ENCODE measurements around the gene PTGFR. TPM values are rescaled to one million over a fixed set of nuclear protein-coding genes. Genes with fewer than 3 reads are reported as not detected.

PTGFR gene, protein sequence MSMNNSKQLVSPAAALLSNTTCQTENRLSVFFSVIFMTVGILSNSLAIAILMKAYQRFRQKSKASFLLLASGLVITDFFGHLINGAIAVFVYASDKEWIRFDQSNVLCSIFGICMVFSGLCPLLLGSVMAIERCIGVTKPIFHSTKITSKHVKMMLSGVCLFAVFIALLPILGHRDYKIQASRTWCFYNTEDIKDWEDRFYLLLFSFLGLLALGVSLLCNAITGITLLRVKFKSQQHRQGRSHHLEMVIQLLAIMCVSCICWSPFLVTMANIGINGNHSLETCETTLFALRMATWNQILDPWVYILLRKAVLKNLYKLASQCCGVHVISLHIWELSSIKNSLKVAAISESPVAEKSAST
- total RNA-seq (2014; rRNA removed; shearing (Covaris generic)), result 3.6 and 6.3 TPM in 2 replicates

- Histone ChIP-seq H3K36me3 (no peaks in the 10 kb centered on the region), H3K4me1 (replicated peaks) (peaks cover 17% of the 10 kb centered on the region), H3K4me3 (peak within 1 kb of the TSS; percentile 54), H3K27ac (no peak within 1 kb of the TSS), H3K9me3 (replicated peaks) (no peaks in the 10 kb centered on the region), H3K27me3 (replicated peaks) (peaks cover 3% of the 10 kb centered on the region; the same call in 1 of the 2 replicates)
- peak; percentile 52 to 57 for DNase-seq (ENCODE audit: low read depth in 1 of 2, low spot score in 2 of 2)
Observed at GRCh38 chr1:78490861-78491450, at the start of gene PTGFR. Gene PTGFR, plus strand, starts transcription at chr1:78490974. Its CDS starts 1,770 bp downstream, at chr1:78492744.

DNA sequence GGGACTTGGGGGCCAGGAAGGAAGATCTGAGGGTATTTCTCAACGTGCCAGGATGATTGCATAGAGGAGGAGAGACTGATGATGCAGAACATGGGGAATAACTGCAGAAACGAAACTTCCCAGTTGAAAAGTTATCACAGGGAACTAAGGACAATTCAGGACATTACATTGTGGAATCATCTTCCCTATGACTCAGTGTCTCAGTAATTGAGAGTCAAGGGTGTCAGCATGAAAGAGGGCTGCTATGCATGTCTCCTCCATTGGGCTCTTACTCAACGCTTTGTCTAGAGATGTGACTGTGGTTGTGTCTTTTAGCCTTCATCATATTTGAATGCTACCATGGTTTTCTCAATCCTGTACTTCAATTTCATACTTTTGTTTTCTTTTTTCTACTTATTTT lies 48.9 kb upstream of the PTGFR start:
- Histone ChIP-seq H3K36me3 (no peaks in the 10 kb centered on the region), H3K4me1 (replicated peaks) (peaks cover 28% of the 10 kb centered on the region), H3K27ac (no peak overlapping the region), H3K4me3 (no peak overlapping the region), H3K27me3 (replicated peaks) (no peaks in the 10 kb centered on the region), H3K9me3 (replicated peaks) (no peaks in the 10 kb centered on the region)
- DNase-seq (ENCODE audit: low read depth in 1 of 2, low spot score in 2 of 2), result peak in 1 of 2 experiments; percentile 44

DNA sequence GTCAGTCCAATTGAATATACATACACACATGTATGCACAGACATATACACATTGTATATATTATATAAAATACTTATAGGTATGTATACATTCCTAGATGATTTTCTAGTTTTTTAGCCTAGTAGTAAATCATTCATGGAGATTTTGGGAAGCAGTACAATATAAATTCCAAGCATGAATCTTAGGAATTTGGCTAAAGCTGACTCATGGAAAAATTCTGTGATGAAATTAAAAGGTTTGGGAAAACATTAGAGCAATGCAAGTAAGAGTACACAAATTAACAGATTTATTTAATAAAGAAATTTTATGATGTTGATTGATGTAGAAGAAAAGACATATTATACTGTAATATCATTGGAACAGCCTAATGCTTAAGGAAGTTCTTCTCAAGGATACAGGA lies 43.7 kb upstream of the PTGFR start:
- DNase-seq (ENCODE audit: low read depth in 1 of 2, low spot score in 2 of 2), result no peak
- Histone ChIP-seq H3K27ac (no peak overlapping the region), H3K9me3 (replicated peaks) (no peaks in the 10 kb centered on the region), H3K27me3 (replicated peaks) (no peaks in the 10 kb centered on the region), H3K36me3 (no peaks in the 10 kb centered on the region), H3K4me1 (replicated peaks) (peaks cover 7% of the 10 kb centered on the region), H3K4me3 (no peak overlapping the region)

DNA sequence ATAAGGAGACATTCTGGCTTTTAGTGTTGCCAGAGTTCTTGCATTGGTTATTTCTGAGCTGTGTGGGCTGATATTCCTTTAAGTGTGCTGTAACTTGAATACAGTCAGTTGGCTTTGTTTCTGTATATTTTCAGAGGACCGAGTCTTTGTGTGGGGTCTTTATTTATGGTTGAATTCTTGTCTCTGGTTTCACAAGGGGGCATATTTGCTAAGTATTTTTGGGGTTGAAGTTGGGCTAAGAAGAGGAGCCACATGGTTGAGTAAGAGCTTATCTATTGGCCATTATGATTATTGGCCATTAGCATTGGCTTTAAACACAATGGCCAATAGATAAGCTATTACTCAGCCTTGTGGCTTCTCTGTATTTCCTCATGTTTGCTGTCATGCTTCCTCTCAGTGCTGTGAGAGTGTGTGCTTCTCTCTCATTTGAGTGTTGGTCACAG lies 26.3 kb upstream of the PTGFR start:
- H3K27ac ChIP-seq, result no peak overlapping the region
- H3K9me3 ChIP-seq (replicated peaks), result peaks cover 5% of the 10 kb centered on the region; the same call in 1 of the 2 replicates
- H3K4me1 ChIP-seq (replicated peaks), result no peaks in the 10 kb centered on the region
- H3K4me3 ChIP-seq, result no peak overlapping the region
- H3K36me3 ChIP-seq, result no peaks in the 10 kb centered on the region
- no peaks in the 10 kb centered on the region for H3K27me3 ChIP-seq (replicated peaks)
- DNase-seq (ENCODE audit: low read depth in 1 of 2, low spot score in 2 of 2), result no peak

- H3K4me3 ChIP-seq, result no peak overlapping the region
- no peaks in the 10 kb centered on the region for H3K27me3 ChIP-seq (replicated peaks)
- no peak for DNase-seq (ENCODE audit: low read depth in 1 of 2, low spot score in 2 of 2)
- no peak overlapping the region for H3K27ac ChIP-seq
- no peaks in the 10 kb centered on the region for H3K36me3 ChIP-seq
- peaks cover 5% of the 10 kb centered on the region; the same call in 1 of the 2 replicates for H3K9me3 ChIP-seq (replicated peaks)
- no peaks in the 10 kb centered on the region for H3K4me1 ChIP-seq (replicated peaks)
Observed at GRCh38 chr1:78465143-78465542, 25.6 kb upstream of the PTGFR start.

DNA sequence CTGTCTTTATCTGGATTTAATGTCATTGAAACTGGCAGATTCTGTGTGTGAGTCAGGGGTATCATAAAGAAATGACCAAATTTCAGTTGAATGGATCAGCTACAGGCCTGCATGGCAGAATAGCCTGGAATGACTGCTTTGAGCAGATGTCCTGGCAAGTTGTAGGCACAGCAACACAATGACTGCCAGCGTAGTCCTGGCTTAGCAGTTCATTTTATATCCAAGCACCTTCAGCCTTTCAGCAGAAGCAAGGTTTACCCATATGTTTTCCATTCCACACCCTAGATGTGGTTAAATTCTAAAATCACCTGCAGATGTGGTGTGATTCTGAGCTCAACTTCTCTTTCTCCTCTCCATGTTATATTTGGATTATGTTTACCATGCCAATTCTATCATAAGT lies 22.3 kb upstream of the PTGFR start:
- Histone ChIP-seq H3K9me3 (replicated peaks) (no peaks in the 10 kb centered on the region), H3K27me3 (replicated peaks) (no peaks in the 10 kb centered on the region), H3K36me3 (no peaks in the 10 kb centered on the region), H3K4me3 (no peak overlapping the region), H3K4me1 (replicated peaks) (no peaks in the 10 kb centered on the region), H3K27ac (no peak overlapping the region)
- DNase-seq (ENCODE audit: low read depth in 1 of 2, low spot score in 2 of 2), result no peak

DNA sequence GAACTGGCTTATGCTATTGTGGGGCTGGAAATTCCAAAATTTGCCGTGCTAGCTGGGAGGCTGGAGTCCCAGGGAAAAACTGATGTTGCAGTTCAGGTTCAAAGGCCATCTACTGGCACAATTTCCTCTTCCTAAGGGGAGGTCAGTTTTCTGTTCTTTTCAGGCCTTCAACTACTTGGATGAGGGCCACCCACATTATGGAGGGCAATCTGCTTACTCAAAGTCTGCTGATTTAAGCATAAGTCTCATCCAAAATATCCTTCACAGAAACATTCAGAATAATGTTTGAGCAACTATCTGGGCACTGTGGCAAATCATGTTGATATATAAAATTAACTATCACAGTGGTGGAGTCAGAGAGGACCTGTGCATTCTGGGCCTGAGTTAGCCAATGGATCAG lies 21.2 kb upstream of the PTGFR start:
- H3K36me3 ChIP-seq, result no peaks in the 10 kb centered on the region
- DNase-seq (ENCODE audit: low read depth in 1 of 2, low spot score in 2 of 2), result no peak
- H3K27ac ChIP-seq, result no peak overlapping the region
- no peak overlapping the region for H3K4me3 ChIP-seq
- H3K9me3 ChIP-seq (replicated peaks), result no peaks in the 10 kb centered on the region
- H3K4me1 ChIP-seq (replicated peaks), result no peaks in the 10 kb centered on the region
- H3K27me3 ChIP-seq (replicated peaks), result no peaks in the 10 kb centered on the region

GRCh38 chr1:78471890-78472620 lies 18.7 kb upstream of the PTGFR start:
- Histone ChIP-seq H3K4me1 (replicated peaks) (no peaks in the 10 kb centered on the region), H3K27ac (no peak overlapping the region), H3K27me3 (replicated peaks) (no peaks in the 10 kb centered on the region), H3K36me3 (no peaks in the 10 kb centered on the region), H3K9me3 (replicated peaks) (no peaks in the 10 kb centered on the region), H3K4me3 (no peak overlapping the region)
- DNase-seq (ENCODE audit: low read depth in 1 of 2, low spot score in 2 of 2), result no peak

DNA sequence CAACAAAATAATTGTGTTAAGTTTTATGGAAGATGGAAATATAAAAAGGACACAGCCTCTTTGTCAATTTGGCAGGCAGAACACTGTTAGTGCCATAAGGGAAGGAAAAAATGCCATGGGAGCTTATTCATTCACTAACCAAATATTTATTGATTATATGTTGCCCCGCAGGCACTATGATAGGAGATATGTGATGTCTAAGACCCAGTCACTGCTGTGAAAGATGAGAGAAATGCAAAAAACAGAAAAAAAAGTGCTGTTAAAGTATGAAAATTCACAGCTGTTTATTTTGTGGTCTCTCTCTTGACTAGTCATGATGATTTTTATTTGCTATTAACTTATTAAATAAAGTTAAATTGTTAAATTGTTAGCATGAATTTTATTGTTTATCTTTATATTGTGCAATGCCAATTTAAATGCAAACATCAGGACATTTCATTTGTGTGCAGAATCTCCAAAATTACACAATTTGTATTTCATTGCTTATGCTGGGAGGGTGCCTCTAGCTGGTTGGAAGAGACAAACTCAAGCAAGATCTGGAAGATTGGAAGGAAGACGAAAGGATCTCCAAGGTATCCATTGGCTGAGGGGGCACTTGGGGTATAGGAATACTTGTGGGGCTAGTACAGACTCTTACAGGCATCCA lies 17.8 kb upstream of the PTGFR start:
- no peak overlapping the region for H3K27ac ChIP-seq
- H3K27me3 ChIP-seq (replicated peaks), result no peaks in the 10 kb centered on the region
- DNase-seq (ENCODE audit: low read depth in 1 of 2, low spot score in 2 of 2), result no peak
- H3K36me3 ChIP-seq, result no peaks in the 10 kb centered on the region
- H3K4me1 ChIP-seq (replicated peaks), result no peaks in the 10 kb centered on the region
- no peak overlapping the region for H3K4me3 ChIP-seq
- no peaks in the 10 kb centered on the region for H3K9me3 ChIP-seq (replicated peaks)

DNA sequence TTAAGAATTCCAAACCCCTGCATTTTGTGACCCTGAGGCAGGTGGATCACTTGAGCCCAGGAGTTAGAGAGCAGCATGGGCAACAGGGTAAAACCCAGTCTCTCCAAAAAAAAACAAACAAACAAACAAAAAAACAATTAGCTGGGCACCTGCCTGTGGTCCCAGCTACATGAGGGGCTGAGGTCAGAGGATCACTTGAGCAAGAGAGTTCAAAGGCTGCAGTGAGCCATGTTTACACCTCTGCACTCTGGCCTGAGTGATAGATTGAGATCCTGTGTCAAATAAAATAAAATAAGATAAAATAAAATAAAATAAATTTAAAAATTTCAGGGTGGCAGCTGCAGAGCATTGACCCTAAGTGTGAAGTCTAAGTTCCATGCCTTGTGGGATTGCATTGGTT lies 16.7 kb upstream of the PTGFR start:
- H3K4me1 ChIP-seq (replicated peaks), result no peaks in the 10 kb centered on the region
- H3K27ac ChIP-seq, result no peak overlapping the region
- no peak overlapping the region for H3K4me3 ChIP-seq
- DNase-seq (ENCODE audit: low read depth in 1 of 2, low spot score in 2 of 2), result no peak
- H3K9me3 ChIP-seq (replicated peaks), result no peaks in the 10 kb centered on the region
- H3K36me3 ChIP-seq, result no peaks in the 10 kb centered on the region
- no peaks in the 10 kb centered on the region for H3K27me3 ChIP-seq (replicated peaks)

DNA sequence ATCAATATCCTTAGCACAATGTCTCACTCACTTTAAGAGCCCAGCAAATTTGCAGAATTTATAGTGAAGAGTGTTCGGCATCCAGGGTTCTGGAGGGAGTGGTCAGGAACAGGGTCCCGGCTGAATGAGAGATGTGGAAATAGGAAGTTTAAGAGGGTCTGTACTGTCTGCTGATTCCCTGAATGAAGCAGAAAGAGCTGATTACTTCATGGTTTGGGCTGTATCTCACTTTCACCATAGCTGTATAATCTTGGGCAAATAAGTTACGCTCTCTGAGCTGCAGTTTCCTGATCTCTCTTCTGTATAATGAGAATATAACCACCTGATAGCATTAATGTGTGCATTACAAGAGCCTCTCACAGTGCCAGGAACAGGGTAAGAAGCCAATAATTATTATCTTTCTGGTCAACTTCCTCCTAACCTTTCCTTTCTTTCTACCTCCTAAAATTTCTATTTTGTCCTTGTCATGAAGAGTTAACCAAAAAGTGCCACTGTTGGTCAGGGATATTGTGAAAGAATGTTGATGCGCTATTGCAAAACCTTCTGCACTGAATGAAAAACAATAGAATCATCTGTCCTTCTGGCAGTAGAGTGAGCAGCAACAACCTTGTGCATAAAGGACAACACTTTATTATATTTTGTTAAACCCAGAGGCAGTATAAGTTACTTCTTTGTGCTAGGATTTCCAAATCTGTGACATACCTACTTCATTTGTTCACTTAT lies 14.7 kb upstream of the PTGFR start:
- Histone ChIP-seq H3K4me1 (replicated peaks) (no peaks in the 10 kb centered on the region), H3K36me3 (no peaks in the 10 kb centered on the region), H3K9me3 (replicated peaks) (no peaks in the 10 kb centered on the region), H3K27me3 (replicated peaks) (no peaks in the 10 kb centered on the region), H3K27ac (no peak overlapping the region), H3K4me3 (no peak overlapping the region)
- DNase-seq (ENCODE audit: low read depth in 1 of 2, low spot score in 2 of 2), result no peak

DNA sequence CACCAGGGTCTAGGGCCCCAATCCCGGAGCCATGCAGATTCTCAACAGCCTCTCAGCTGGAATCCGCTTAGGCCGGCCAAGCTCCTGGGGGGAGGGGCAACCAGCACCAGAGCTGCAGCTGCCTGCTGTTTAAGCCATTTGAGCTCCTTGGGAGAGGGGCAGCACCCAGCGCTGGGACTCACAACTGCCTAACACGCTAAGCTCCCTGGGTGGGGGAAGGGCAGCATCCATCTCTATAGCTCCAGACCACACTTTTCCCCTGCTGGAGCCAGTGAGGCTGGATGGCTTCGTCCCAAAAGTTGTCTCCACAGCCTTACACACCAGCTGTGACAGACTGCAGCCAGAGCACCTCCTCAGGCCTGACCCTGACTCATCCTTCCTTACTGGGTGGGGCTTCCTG lies 6.9 kb upstream of the PTGFR start:
- no peak for DNase-seq (ENCODE audit: low read depth in 1 of 2, low spot score in 2 of 2)
- no peaks in the 10 kb centered on the region for H3K36me3 ChIP-seq

GRCh38 chr1:78491451-78492071 lies 787 bp downstream of the PTGFR start:
- Histone ChIP-seq H3K27me3 (replicated peaks) (peaks cover 3% of the 10 kb centered on the region; the same call in 1 of the 2 replicates), H3K36me3 (no peaks in the 10 kb centered on the region), H3K4me3 (peak overlapping the region; percentile 54), H3K4me1 (replicated peaks) (peaks cover 18% of the 10 kb centered on the region), H3K9me3 (replicated peaks) (no peaks in the 10 kb centered on the region), H3K27ac (no peak overlapping the region)
- peak; percentile 68 to 76 for DNase-seq (ENCODE audit: low read depth in 1 of 2, low spot score in 2 of 2)

More for the DNA sequence above, 6.9 kb upstream of the PTGFR start:
- Histone ChIP-seq H3K4me3 (no peak overlapping the region), H3K27ac (no peak overlapping the region), H3K9me3 (replicated peaks) (no peaks in the 10 kb centered on the region), H3K4me1 (replicated peaks) (no peaks in the 10 kb centered on the region), H3K27me3 (replicated peaks) (no peaks in the 10 kb centered on the region)

Measured in SJSA1 (cell line).